SKM-1 (cell line): ENCODE measurements around the gene RABEP1.

ENCODE experiments used
- DNase-seq: peaks from one replicate; lab custom pipeline; 2025; ENCODE audit not compliant: unreplicated experiment; lab: John Stamatoyannopoulos, UW

RABEP1 gene

DNA sequence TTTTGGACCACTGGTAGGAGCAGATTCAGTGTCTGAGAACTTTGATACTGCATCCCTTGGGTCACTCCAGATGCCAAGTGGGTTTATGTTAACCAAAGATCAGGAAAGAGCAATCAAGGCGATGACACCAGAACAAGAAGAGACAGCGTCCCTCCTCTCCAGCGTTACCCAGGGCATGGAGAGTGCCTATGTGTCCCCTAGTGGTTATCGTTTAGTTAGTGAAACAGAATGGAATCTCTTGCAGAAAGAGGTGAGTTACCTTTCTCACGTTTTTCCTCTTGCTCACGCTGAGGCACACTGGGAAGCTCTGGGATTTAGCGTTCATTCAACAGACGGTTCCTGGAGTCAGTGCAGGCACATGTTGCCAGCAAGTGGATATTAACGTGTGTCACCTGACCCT, 79.3 kb downstream of the RABEP1 start:
- DNase-seq, result no peak

DNA sequence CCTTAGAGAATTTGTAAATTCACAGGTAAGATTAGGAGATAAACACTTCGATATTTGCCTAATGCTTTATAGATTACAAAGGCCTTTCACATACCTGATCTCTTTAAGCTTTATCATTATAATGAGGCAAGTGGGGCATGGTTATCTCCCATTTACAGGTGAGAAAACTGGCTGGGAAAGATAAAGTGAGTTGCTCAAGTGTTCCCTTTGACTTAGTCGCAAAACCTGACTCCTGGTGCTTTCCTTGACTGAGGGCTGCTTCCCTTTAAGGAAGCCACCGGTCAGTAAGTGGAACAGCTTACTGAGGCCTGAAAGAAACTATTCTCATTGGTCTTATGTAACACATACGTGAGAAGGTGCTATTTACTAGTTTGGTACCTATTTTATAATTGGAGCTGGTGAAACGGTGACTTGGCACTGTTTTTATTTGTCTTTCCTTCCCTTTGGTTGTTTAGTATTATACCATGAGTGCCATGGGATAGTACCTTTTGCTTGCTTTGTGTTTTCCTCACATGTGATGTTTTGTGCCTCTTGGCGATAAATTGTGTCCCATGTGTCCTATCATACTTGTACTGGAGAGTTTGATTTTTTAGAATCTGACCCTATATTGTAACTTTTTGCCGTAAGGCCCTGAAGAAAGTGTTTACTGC, 80.2 kb downstream of the RABEP1 start:
- no peak for DNase-seq

DNA sequence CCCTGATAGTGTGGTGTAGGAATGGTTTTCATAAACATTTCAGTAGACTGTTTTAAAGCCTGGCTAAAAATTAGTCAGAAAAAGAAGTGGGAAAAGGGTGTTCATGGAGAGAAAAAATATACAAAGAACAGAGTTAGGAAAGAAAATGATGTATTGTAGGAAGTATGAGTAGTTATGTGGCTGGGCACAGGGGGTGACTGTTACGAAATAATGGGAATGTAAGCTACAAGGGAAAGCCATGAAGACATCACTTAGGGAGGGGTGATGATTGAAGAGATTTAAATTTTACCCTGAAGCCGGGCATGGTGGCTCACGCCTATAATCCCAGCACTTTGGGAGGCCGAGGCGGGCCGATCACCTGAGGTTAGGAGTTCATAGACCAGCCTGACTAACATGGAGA, 82.1 kb downstream of the RABEP1 start:
- no peak for DNase-seq

DNA sequence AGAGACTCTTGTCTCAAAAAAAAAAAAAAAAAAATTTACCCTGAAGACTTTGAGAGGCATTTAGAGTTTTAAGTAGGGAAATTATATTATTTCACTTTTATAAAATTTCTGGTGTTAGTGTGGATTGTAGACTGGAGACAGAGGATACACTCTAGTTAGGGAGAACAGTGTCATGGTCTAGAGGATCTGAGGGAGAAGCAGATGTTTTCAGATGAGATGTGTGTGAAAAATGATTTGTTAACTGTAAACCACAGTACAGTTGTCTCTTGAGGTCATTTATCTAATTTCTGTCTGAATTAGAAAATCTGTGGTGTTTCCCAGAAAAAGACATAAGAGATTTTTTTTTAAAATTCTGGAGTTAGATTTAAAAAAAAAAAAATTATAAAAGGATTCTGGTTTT, 82.6 kb downstream of the RABEP1 start:
- no peak for DNase-seq

DNA sequence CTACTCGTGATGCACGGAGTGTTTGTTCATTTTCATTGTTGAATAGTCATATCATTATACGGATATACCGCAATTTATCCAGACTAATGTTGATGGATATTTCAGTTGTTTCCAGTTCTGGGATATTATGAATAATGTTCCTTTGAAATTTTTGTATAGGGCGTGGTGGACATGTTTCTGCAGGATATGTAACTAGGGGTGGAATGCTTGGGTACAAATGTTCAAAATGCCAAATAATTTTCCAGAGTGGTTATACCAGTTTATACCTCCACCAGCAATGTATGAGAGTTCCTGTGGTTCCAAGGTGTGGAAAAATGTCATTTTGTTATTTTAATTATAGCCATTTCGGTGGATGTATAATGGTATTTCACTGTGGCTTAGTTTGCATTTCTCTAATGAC, 83.7 kb downstream of the RABEP1 start:
- DNase-seq, result no peak

DNA sequence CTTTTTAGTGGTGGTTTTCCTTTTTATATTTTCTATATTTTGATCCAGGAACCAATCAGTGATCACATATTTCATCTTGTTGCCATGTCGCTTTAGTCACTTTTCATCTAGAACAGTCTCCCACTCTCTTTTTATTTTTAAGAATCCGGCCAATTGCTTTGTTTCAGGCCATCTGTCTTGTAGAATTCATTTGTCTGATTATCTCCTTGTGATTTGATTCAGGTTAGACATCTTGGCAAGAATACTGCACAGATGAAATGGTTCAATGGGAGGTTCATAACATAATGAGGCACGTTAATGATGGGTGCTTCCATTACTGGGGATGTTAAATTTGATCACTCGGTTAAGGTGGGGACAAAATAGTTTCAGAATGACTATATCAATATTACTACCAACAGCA, 88.3 kb downstream of the RABEP1 start:
- no peak for DNase-seq

DNA sequence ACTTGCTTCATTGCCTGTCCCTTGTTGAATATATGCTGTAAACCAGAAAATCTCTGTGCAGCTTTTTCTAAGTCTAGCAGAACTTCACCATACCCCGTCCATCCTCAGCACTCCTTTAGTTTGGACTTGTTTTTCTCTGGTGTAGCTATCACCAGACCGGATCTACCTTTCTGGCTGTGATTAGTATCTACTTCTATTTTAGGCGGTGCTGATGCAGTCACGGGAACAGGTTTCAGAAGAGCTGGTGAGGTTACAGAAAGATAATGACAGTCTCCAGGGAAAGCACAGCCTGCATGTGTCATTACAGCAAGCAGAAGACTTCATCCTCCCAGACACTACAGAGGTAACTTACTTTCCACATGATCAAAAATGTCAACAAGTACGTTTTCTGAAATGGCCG, 91.0 kb downstream of the RABEP1 start:
- no peak for DNase-seq

DNA sequence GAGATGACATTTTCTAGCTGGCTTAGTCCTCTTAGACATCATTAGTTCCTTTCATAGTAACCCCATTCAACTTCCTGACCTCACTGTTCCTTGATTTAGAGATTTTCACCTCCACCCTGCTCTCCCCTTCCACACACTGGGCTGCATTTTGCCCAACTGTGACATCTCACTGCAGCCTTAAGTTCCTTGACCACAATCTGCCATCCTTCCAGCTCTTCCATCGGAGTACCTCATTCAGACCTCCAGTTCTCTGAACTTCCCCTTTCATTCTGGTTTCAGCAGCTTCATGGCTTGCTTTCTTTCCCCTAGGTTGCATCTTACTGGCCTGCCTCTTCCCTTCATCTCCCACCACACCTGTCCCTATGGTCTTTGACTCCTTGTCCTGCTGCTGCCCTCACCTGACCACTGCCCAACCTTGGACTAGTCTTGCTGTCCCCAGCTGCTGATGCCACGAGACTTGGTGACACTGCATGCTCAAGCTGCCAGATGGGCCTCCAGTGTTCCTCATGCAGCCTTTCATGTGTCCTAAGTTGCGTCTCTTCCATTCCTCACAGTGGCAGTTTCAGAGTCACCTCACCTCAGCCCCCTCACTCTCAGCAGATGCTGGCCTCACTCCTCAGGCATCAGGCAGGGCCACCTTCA, 96.6 kb downstream of the RABEP1 start:
- no peak for DNase-seq

DNA sequence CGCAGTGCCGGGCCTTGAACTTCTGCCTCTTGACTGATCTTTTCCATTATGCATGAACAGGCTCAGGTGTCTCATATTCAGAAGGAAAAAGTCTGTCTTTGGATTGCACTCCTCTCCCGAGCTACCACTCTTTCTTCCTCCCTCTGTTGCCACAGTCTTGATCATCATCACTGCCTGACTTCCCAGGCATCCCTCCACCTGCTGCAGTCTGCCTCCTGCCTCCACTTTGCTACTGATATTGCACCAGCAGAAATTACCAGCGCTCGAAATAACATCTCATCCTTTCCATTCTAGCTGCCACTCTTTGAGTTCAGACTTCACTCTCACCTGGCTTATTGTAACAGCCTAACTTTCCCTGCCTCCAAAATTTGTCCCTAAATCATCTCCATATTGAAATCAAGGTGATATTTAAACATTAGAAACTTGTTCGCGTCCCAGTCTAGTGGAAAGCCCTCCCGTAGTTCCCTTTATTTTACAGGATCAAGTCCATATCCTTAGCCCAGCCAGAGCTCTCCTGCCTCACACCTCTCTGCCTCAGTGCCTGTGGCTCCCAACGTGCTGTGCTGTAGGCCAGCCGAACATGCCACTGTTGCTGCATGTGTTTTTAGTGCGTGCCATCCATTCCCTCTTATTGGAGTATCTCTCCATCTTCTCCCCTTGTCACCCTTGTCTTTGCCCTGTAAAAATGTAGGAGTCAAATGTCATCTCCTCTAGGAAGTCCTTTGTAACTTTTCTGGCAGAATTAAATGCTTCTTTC, 97.4 kb downstream of the RABEP1 start:
- DNase-seq, result no peak

DNA sequence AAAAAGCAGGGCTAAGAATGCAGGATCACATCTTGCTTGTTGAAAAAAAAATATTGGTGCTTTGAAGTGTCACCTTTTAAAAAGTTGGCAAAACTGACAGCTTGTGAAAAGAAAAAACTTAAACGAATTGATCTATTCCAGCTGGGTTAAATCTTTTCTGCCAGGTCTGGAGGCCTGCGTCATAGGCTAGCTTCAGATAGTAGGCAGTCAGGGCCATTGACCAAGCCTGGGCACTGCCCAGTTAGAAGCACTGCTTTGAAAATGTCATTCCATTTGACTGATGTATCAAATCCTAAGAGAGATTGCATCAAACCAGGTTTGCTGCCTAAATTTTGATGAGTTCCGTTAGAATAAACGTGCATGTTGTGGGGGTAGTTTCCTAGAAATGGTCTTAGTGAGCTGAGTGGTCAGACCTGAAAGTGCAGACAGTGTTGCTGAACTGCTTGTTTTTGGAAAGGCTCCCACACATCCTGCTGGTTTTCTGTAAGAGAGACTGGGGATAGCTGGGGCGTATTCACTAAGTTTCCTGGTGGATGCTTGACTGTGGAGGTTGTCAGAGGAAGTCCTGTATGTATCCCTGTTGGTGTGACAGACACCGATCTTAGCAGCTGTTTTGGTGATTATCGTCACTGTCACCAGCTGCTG, 98.5 kb downstream of the RABEP1 start:
- no peak for DNase-seq

DNA sequence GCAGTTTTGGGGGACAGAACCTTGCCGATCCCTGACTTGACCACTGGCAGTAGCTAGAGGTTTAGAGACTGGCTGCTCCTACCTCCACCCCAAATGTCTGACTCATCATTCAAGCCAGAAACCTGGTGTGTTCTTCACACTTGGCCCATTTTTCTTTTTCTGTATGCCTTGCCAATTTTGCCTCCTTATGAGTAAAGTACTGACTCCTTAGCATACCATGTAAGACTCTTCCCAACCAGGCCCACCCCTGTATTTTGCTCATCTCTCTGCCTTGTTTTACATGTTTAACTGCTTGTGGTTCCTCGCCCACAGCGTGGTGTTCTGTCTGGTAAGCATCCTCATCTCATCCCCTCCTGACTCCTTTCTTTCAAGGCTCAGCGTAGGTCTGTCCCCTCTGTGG, 99.5 kb downstream of the RABEP1 start:
- no peak for DNase-seq

DNA sequence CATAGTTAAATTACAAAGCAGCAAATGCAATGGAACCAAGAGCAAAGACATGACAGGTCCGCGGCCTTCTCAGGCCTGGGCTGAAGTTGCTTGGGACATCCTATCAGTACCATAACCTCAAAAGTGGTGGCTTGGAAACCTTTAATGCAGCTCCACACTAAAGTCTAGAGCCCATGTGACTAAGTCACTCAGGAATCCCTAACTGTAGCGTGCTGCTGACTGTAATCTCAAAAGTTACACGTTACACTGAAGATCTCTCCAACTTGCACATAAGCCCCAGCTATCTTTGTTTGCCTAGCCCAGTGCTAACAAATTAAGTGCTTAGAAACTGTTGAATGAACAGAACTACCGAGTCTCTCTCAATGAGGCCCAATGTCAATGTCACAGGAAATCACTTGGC, 109.6 kb downstream of the RABEP1 start:
- no peak for DNase-seq

DNA sequence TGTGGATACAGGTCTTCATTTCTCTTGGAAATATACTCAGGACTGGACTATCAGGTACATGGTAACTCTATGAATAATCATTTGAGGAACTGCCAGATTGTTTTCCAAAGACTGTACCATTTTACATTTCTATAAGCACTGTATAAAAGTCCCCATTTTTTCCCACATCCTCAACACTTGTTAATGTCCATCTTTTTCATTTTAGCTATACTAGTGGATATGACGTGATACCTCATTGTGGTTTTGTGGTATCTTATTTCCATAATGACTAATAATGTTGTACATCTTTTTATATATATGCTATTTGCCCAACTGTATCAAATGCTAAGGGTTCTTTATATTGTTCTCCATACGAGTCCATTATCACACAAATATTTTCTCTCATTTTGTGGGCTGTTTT, 114.5 kb downstream of the RABEP1 start:
- DNase-seq, result no peak

DNA sequence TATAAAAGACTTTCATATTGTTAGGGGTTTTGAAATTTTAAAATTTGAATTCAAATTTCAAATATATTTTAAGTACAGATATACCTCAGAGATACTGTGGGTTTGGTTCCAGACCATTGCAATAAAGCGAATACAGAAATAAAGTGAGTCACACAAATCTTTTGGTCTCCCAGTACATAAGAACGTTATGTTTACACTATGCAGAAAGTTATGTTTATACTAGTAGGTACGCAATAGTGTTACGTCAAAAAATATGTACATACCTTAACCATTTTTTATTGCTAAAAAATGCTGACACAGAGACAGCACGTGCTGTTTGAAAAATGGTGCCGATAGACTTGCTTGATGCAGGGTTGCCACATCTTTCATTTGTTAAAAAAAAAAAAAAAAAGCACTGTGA, 117.7 kb downstream of the RABEP1 start:
- DNase-seq, result no peak

DNA sequence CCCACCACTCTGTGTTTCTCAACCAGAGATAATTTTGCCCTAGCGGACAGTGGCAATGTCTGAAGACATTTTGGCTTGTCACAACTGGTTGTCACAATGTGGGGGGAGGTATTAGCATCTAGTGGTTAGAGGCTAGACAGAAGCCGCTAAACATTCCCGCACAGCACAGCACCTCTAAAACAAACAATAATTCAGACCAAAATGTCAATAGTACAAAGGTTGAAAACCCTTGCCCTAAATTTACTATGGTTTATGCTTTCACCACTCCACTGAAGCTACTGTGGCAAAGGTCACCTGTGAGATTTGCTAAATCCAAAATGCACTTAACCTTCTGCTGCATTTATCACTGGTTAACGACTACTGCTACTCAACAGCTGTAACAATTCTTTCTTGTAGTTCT, 123.3 kb downstream of the RABEP1 start:
- DNase-seq, result no peak

DNA sequence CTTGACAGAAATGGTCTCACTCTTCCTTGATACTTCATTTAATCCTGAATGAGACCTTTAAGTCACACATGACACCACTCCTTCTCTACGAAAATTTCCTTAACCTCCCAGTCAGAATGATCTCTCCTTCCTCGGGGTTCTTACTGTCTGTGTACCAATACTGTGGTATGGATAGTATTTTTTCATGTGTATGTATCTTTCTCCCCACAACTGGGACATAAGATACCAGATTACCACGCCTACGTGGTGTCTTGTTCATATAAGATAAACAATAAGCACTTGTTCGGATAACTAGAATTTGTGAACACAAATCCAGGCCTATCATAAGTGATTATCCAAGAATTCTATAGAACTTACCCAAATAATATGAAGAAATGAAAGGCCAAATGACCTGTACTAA, 126.1 kb downstream of the RABEP1 start:
- no peak for DNase-seq

DNA sequence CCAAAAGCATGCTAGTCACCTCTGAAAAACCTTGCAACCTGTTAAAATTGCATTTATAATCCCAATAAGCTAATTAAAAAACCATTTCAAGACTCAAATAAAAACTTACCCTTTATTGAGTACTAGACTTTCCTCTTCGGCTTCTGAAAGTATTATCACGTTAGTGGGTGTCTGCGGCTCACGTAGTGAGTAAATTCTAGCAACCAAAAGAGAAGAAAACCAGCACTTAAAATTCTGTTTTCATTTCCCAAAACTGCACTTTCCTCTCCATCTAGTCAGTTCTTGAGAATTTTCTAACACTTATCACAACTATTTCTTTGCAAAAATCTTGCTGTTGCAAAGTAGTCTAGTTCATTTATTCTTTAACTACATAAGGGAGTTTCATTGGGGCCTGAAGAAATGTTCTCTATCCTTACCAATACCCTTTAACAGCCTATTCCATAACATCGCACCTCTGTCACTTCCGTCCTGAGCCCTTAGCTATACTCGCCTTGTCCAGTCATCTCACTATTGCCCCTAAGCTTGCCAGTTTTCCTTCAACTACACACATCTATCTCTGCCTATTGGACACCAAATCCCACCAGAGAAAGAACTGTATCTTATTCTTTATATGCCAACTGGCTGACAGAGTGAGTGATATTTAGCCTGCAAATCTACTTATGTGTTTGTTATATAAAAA, 128.6 kb downstream of the RABEP1 start:
- no peak for DNase-seq

DNA sequence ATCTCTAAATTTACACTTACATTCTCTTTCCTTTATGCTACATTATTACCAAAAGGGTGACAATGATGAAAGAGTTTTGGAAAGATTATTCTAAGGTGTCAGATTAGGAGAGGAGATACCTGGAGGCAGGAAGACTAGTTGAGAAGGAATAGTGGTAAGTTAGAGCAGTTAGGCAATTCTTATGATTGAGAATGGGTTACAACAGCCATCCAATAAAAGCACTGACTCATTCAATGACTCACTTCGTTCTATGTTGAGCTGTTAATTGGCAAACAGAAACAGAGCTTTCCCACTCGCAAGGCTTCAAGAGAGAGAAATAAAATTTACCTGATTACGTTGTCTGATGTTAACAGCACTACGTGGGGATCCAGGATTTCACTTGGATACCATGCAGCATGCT, 131.6 kb downstream of the RABEP1 start:
- no peak for DNase-seq

DNA sequence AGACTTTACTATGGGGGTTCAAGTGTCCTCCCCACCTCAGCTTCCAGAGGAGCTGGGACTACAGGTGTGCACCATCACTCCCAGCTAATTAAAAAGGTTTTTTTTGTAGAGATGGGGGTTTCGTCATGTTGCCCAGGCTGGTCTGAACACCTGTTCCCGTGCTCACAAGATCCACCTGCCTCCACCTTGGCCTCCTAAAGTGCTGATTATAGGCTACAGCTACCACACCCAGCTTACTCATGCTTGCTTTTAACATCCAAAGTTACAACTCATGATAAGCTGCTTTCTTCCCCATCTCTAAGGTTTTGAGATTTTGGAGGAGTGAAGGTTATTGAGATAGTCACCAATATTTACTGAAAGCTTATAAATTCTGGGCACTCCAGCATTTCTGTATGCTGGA, 134.8 kb downstream of the RABEP1 start:
- no peak for DNase-seq

DNA sequence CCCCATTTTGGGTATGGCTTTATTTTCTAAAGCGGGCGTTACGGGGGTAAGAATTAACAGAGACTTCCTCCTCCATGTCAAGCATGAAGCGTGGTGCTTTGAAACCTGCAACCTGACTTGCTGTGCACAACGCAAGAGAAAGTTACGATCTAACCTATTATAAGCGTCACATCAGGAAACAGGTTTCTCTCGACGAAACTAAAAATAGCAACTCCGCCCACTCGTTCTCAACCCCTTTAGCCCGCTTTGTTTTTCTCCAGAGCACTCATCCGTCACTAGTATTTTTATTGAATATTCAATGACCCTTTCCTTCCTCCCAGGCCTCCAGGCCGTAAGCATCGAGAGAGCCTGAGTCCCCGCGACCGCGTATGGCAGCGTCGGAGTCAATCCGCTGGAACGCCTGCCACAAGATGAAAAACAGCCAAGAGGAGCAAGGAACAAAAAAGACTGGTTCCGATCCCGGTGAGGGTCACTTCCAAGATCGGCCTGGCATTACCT, 136.8 kb downstream of the RABEP1 start:
- no peak for DNase-seq

DNA sequence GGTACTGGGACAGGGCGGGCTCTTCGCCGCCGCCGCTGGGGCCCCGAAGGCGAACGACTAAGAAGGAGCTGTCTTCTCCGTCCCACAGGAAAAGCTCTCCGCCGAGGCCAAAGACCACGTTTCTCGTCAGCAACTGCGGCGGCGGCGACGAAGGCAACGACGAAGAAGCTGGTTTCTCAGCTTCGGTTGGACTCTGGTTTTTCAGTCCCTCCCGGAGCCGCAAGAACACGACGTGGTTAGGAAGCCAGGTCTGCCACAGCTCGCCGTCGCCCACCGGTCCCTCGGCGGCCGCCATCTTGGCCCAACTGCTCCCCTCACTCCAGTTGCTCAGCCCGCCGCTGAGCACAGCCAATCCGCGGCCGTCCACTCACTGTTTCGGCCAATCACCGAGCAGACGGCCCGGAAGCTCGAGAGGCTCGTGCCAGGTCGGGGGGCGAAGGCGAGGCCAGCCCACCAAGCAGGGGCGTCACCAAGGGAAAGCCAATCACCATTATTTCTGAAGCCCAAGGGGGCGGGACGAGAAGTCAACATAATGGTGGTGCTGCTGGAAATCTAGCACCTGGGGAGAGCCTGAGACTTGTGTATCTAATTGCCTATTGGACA, 137.4 kb downstream of the RABEP1 start, which contains the start of gene NUP88:
Gene NUP88, minus strand, starts transcription at position 307 of the 603 bp plus-strand sequence. Its CDS starts 12 bp downstream, at position 295.
- DNase-seq, result peak; percentile 70
